Neural progenitor cell (in vitro differentiated cells): ENCODE data around the gene ZC2HC1C. TPM values are rescaled to one million over a fixed set of nuclear protein-coding genes. Genes with fewer than 3 reads are reported as not detected.
"Not testable (repeated sequence)": the region's sequence is repeated elsewhere in the genome, so short reads cannot be mapped to it uniquely, and the experiment has no call there.

Experiments
- DNase-seq: peaks from one replicate; pipeline ENCODE4 v3.0.0-alpha.2; 2016; ENCODE audit warnings: low spot score
- H2AFZ ChIP-seq: fragments of 200-600 bp; sonication (generic); replicated peaks from 2 replicates; pipeline ENCODE4 v1.6.1; 2016; ENCODE audit warnings: antibody characterized with exemption
- H3F3A ChIP-seq: fragments of 200-600 bp; sonication (generic); 2 replicates; pipeline ENCODE4 v1.6.1; 2016; ENCODE audit warnings: antibody characterized with exemption, low read depth
- H3K27ac ChIP-seq: fragments of 200-600 bp; sonication (generic); 2 replicates; pipeline ENCODE4 v1.5.1; 2016; ENCODE audit warnings: mild to moderate bottlenecking
- H3K27me3 ChIP-seq: fragments of 200-600 bp; sonication (generic); 2 replicates; pipeline ENCODE4 v1.6.1; 2016; ENCODE audit warnings: mild to moderate bottlenecking, moderate library complexity
- H3K36me3 ChIP-seq: fragments of 200-600 bp; sonication (generic); 2 replicates; pipeline ENCODE4 v1.5.1; 2016
- H3K4me1 ChIP-seq: fragments of 200-600 bp; sonication (generic); 2 replicates; pipeline ENCODE4 v1.6.1; 2016; ENCODE audit warnings: mixed run types
- H3K4me2 ChIP-seq: fragments of 200-600 bp; sonication (generic); 2 replicates; pipeline ENCODE4 v1.6.1; 2016
- H3K4me3 ChIP-seq: fragments of 200-600 bp; sonication (generic); 2 replicates; pipeline ENCODE4 v1.5.1; 2016
- H3K79me2 ChIP-seq: fragments of 200-600 bp; sonication (generic); 2 replicates; pipeline ENCODE4 v1.6.1; 2016; ENCODE audit warnings: low read depth
- H3K9ac ChIP-seq: fragments of 200-600 bp; sonication (generic); 2 replicates; pipeline ENCODE4 v1.6.1; 2016
- H3K9me3 ChIP-seq: fragments of 200-600 bp; sonication (generic); 2 replicates; pipeline ENCODE4 v1.5.1; 2016; ENCODE audit warnings: low read depth
- H4K20me1 ChIP-seq: fragments of 200-600 bp; sonication (generic); 2 replicates; pipeline ENCODE4 v1.6.1; 2016; ENCODE audit warnings: low read depth
- H3K27ac Mint-ChIP-seq: 3 replicates; pipeline ENCODE4 v1.8.0; 2021; ENCODE audit warnings: mixed read lengths
- H3K27me3 Mint-ChIP-seq: 2 replicates; pipeline ENCODE4 v1.8.0; 2022; ENCODE audit warnings: low read depth, mild to moderate bottlenecking, inconsistent platforms, moderate library complexity, mixed read lengths; ENCODE audit not compliant: insufficient read depth
- H3K36me3 Mint-ChIP-seq: 3 replicates; pipeline ENCODE4 v1.8.0; 2021; ENCODE audit warnings: mixed read lengths
- H3K4me1 Mint-ChIP-seq: 3 replicates; pipeline ENCODE4 v1.8.0; 2021; ENCODE audit warnings: mixed read lengths
- H3K4me3 Mint-ChIP-seq: 3 replicates; pipeline ENCODE4 v1.8.0; 2021; ENCODE audit warnings: mild to moderate bottlenecking, moderate library complexity, mixed read lengths
- H3K9me3 Mint-ChIP-seq: 3 replicates; pipeline ENCODE4 v1.8.0; 2020; ENCODE audit warnings: mixed read lengths
- EZH2 ChIP-seq: fragments of 200-600 bp; sonication (generic); IDR thresholded peaks from 2 replicates; pipeline ENCODE4 v1.6.1; 2017; ENCODE audit warnings: antibody characterized with exemption, mild to moderate bottlenecking, moderate library complexity
- EZH2phosphoT487 ChIP-seq: fragments of 200-600 bp; sonication (generic); IDR thresholded peaks from 2 replicates; pipeline ENCODE4 v1.6.1; 2017; ENCODE audit warnings: antibody characterized with exemption
- total RNA-seq: library from RNA; depleted of rRNA; stranded (reverse); fragments of >200 nt; gene quantifications from 2 replicates; pipeline ENCODE4 v1.2.3, GENCODE V29; 2015; ENCODE audit warnings: low replicate concordance
- TF ChIP-seq, protein P1 (sequence below): fragments of 200-600 bp; sonication (generic); IDR thresholded peaks from 2 replicates; pipeline ENCODE4 v1.5.1; 2017; ENCODE audit warnings: antibody characterized with exemption, mild to moderate bottlenecking

ZC2HC1C gene
- total RNA-seq, 1 donor from 2014 or later = 0.94 TPM

DNA sequence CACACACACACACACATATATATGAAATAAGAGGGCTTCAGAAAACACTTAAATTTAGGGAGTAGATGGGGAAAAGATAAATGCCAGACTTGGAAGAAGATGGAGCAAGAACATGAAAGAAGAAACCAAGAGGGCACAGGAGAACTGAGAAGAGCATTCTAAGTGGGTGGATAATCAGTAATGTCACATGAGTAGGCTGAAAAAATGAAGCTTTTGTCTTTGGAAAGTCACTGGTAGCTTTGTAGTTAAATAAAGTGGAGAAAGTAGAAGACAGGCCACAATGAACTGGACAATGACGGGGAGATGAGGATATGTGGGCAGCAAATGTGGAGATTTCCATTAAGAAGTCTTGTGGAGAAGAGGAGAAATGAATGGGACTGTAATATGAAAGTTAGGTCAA is 2.2 kb upstream of the ZC2HC1C start:
- H4K20me1 ChIP-seq = no peaks in the 10 kb centered on the region
- H3K4me2 ChIP-seq = no peak overlapping the region
- no peak overlapping the region for H3K27ac Mint-ChIP-seq
- TF ChIP-seq, protein P1, sequence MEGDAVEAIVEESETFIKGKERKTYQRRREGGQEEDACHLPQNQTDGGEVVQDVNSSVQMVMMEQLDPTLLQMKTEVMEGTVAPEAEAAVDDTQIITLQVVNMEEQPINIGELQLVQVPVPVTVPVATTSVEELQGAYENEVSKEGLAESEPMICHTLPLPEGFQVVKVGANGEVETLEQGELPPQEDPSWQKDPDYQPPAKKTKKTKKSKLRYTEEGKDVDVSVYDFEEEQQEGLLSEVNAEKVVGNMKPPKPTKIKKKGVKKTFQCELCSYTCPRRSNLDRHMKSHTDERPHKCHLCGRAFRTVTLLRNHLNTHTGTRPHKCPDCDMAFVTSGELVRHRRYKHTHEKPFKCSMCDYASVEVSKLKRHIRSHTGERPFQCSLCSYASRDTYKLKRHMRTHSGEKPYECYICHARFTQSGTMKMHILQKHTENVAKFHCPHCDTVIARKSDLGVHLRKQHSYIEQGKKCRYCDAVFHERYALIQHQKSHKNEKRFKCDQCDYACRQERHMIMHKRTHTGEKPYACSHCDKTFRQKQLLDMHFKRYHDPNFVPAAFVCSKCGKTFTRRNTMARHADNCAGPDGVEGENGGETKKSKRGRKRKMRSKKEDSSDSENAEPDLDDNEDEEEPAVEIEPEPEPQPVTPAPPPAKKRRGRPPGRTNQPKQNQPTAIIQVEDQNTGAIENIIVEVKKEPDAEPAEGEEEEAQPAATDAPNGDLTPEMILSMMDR = no peak
- peaks cover 20% of the 10 kb centered on the region for H3K4me1 ChIP-seq
- no peak overlapping the region for H3K4me3 ChIP-seq
- H3K9me3 Mint-ChIP-seq = no peaks in the 10 kb centered on the region
- no peak overlapping the region for H3K4me3 Mint-ChIP-seq
- peaks cover 6% of the 10 kb centered on the region for H3K27me3 Mint-ChIP-seq
- no peak for DNase-seq
- no peaks in the 10 kb centered on the region for H3K36me3 Mint-ChIP-seq
- H3K79me2 ChIP-seq = peaks cover 13% of the 10 kb centered on the region
- no peak overlapping the region for H3K9ac ChIP-seq
- no peaks in the 10 kb centered on the region for H3K36me3 ChIP-seq
- H3K4me1 Mint-ChIP-seq = peaks cover 17% of the 10 kb centered on the region
- H2AFZ ChIP-seq = no peak overlapping the region
- H3F3A ChIP-seq = peaks cover 25% of the 10 kb centered on the region
- H3K27me3 ChIP-seq = peaks cover 20% of the 10 kb centered on the region
- H3K27ac ChIP-seq = no peak overlapping the region
- no peaks in the 10 kb centered on the region for H3K9me3 ChIP-seq

DNA sequence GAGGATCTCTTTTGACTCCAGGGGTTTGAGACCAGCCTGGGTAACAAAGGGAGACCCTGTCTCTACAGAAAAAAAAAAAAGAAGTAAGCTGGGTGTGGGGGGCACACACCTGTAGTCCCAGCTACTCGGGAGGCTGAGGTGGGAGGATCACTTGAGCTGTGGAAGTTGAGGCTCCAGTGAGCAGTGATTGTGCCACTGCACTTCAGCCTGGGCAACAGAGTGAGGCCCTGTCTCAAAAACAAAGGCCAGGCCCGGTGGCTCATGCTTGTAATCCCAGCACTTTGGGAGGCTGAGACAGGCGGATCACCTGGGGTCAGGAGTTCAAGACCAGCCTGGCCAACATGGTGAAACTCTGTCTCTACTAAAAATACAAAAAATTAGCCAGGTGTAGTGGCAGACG is 1.7 kb upstream of the ZC2HC1C start:
- H4K20me1 ChIP-seq, H3K4me3 Mint-ChIP-seq, DNase-seq, H3K9me3 ChIP-seq, H3K36me3 ChIP-seq, H3K27me3 Mint-ChIP-seq, H3K4me3 ChIP-seq, H3K27ac ChIP-seq, H3K27ac Mint-ChIP-seq, H3K9me3 Mint-ChIP-seq, H3K36me3 Mint-ChIP-seq, H2AFZ ChIP-seq, H3K9ac ChIP-seq, H3K79me2 ChIP-seq: not testable (repeated sequence)
- H3K4me2 ChIP-seq = peak overlapping the region; percentile 92
- peaks cover 15% of the 10 kb centered on the region for H3K4me1 Mint-ChIP-seq
- peaks cover 23% of the 10 kb centered on the region for H3F3A ChIP-seq
- H3K4me1 ChIP-seq = peaks cover 17% of the 10 kb centered on the region
- peaks cover 20% of the 10 kb centered on the region for H3K27me3 ChIP-seq

DNA sequence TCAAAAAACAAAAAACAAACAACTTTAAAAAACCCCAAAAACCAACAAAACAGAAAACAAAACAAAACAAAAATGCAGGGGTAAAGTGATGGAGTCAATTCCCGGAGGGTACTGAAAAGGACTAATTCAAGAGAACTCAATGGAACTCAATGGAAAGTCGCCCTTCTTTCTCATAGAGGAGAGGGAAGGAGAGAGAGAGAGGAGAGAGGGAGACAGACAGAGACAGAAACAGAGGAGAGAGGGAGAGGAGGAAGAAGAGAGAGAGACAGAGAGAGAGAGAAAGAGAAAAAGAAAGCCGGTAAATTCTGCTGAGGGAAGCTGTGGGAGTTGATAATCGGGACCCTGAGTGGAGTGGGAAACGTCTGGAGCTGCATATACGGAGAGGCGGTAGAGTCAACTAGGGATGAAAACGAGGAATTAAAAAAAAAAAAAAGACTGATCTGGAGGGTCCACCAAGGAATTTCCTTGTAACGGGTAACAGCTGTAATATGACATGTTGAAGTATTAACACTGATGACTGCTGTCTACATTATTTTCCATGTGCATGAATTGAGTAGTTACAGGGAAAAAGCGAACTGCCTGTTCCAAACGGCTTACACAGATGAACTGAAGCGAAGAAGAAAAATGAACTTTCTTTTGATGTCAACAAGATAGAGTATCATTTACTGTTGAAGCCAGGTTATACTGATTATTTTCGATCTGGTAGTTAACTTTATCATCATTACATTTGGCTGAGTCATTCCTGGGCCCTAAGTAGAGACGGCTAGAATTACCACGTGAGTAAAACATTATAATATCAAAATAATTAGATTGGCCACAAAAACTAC is 934 bp upstream of the ZC2HC1C start:
- no peaks in the 10 kb centered on the region for H3K9me3 Mint-ChIP-seq
- H3K79me2 ChIP-seq = peaks cover under 1% of the 10 kb centered on the region
- peaks cover 4% of the 10 kb centered on the region for H3K27me3 Mint-ChIP-seq
- no peak for DNase-seq
- TF ChIP-seq EZH2phosphoT487 = no peak
- TF ChIP-seq EZH2 = no peak
- TF ChIP-seq, protein P1 = no peak
- no peaks in the 10 kb centered on the region for H4K20me1 ChIP-seq
- peaks cover 20% of the 10 kb centered on the region for H3K27me3 ChIP-seq
- H3K36me3 Mint-ChIP-seq = no peaks in the 10 kb centered on the region
- no peak overlapping the region for H3K4me3 Mint-ChIP-seq
- no peak overlapping the region for H3K27ac ChIP-seq
- peak overlapping the region; percentile 92 for H3K4me2 ChIP-seq
- H3K9ac ChIP-seq = no peak overlapping the region
- H3K36me3 ChIP-seq = no peaks in the 10 kb centered on the region
- H3K4me3 ChIP-seq = peak overlapping the region; percentile 58
- H2AFZ ChIP-seq = peak overlapping the region; percentile 88
- peaks cover 16% of the 10 kb centered on the region for H3F3A ChIP-seq
- no peaks in the 10 kb centered on the region for H3K9me3 ChIP-seq
- H3K27ac Mint-ChIP-seq = no peak overlapping the region
- H3K4me1 ChIP-seq = peaks cover 12% of the 10 kb centered on the region
- peaks cover 8% of the 10 kb centered on the region for H3K4me1 Mint-ChIP-seq

DNA sequence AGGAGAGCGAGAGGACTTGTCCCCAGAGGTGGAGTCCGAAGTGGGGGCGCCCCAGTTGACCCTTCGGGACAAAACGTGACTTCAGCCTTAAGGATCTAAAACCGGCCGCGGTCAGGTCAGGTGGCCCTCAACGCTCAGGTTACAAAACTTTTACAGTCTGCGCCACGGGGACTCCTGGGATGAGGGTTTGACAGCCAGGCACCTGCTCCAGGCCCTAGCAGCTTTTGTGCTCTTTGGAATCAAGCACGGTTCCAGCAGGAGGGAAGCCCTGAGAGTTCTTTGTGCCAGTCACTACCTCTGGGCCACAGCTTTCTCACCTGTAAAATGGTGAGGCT is 337 bp downstream of the ZC2HC1C start:
- Histone ChIP-seq H3K36me3 (no peaks in the 10 kb centered on the region), H3K9ac (no peak overlapping the region), H3K27ac (no peak overlapping the region), H2AFZ (peak overlapping the region; percentile 88), H3K9me3 (no peaks in the 10 kb centered on the region), H3K4me2 (peak overlapping the region; percentile 92), H3K79me2 (no peaks in the 10 kb centered on the region), H3K4me3 (peak overlapping the region; percentile 58), H3K4me1 (peaks cover 12% of the 10 kb centered on the region), H4K20me1 (no peaks in the 10 kb centered on the region), H3F3A (peaks cover 8% of the 10 kb centered on the region), H3K27me3 (peaks cover 20% of the 10 kb centered on the region)
- H3K27me3 Mint-ChIP-seq = peaks cover 2% of the 10 kb centered on the region
- H3K36me3 Mint-ChIP-seq = no peaks in the 10 kb centered on the region
- no peak for TF ChIP-seq EZH2
- no peak for TF ChIP-seq EZH2phosphoT487
- TF ChIP-seq, protein P1 = no peak
- H3K4me3 Mint-ChIP-seq = no peak overlapping the region
- peaks cover 2% of the 10 kb centered on the region for H3K4me1 Mint-ChIP-seq
- peak overlapping the region; percentile 97 for H3K27ac Mint-ChIP-seq
- H3K9me3 Mint-ChIP-seq = no peaks in the 10 kb centered on the region
- DNase-seq = peak; percentile 65
